ENCODE data around the gene NAT10. TPM values are rescaled to one million over a fixed set of nuclear protein-coding genes. Genes with fewer than 3 reads are reported as not detected.

NAT10 gene
- total RNA-seq, 1 experiment from 2014 or later: 91.4 TPM

GRCh38 chr11:34072041-34072440 is 33.4 kb upstream of the NAT10 start:
- no peak overlapping the region for H3K27ac Mint-ChIP-seq (ENCODE audit: unreplicated experiment)
- Histone ChIP-seq H3K9me3 (no peaks in the 10 kb centered on the region), H3K27me3 (replicated peaks; ENCODE audit: control insufficient read depth, insufficient read depth, low read length) (no peaks in the 10 kb centered on the region), H3K36me3 (ENCODE audit: control insufficient read depth, insufficient read depth, low read length) (peaks cover 1% of the 10 kb centered on the region; the same call in 1 of the 2 replicates), H3K4me3 (ENCODE audit: low read depth, low read length) (no peak overlapping the region), H3K4me1 (no peaks in the 10 kb centered on the region)
- intact Hi-C loops (cut with micrococcal nuclease; ENCODE audit: unreplicated experiment): loop anchor here (5.0 kb wide), 1 partner anchor 75 kb away; no protein-coding TSS in a partner anchor
- peaks cover 84% of the 10 kb centered on the region for H3K36me3 Mint-ChIP-seq (ENCODE audit: insufficient read depth, unreplicated experiment)
- H3K9me3 Mint-ChIP-seq (ENCODE audit: unreplicated experiment): no peaks in the 10 kb centered on the region
- TF ChIP-seq CTCF (IDR thresholded peaks at IDR 0.05; ENCODE audit: insufficient read depth in 1 of 2, low read depth in 1 of 2, low read length in 1 of 2, severe bottlenecking in 1 of 2, unreplicated experiment in 1 of 2): no peak
- H3K4me3 Mint-ChIP-seq (ENCODE audit: unreplicated experiment): no peak overlapping the region
- POLR2A ChIA-PET: interaction anchor here (0.6 kb wide), 1 partner anchor 78 kb away, joined by 16 read pairs; no protein-coding TSS in a partner anchor
- DNase-seq: no peak
- H3K27me3 Mint-ChIP-seq (ENCODE audit: insufficient read depth, unreplicated experiment): no peaks in the 10 kb centered on the region
- CTCF ChIA-PET: no interaction called here
- no peaks in the 10 kb centered on the region for H3K4me1 Mint-ChIP-seq (ENCODE audit: low read depth, unreplicated experiment)
- TSS peak; percentile 11 for BruUV-seq (replicated peaks)

- H3K4me1 ChIP-seq: no peaks in the 10 kb centered on the region
- Mint-ChIP-seq H3K4me1 (ENCODE audit: low read depth, unreplicated experiment) (no peaks in the 10 kb centered on the region), H3K27me3 (ENCODE audit: insufficient read depth, unreplicated experiment) (no peaks in the 10 kb centered on the region), H3K4me3 (ENCODE audit: unreplicated experiment) (no peak overlapping the region), H3K9me3 (ENCODE audit: unreplicated experiment) (no peaks in the 10 kb centered on the region), H3K27ac (ENCODE audit: unreplicated experiment) (no peak overlapping the region), H3K36me3 (ENCODE audit: insufficient read depth, unreplicated experiment) (peaks cover 85% of the 10 kb centered on the region)
- H3K27me3 ChIP-seq (replicated peaks; ENCODE audit: control insufficient read depth, insufficient read depth, low read length): no peaks in the 10 kb centered on the region
- ChIA-PET POLR2A (no interaction called here), CTCF (no interaction called here)
- TF ChIP-seq CTCF (IDR thresholded peaks at IDR 0.05; ENCODE audit: insufficient read depth in 1 of 2, low read depth in 1 of 2, low read length in 1 of 2, severe bottlenecking in 1 of 2, unreplicated experiment in 1 of 2): no peak
- intact Hi-C loops (cut with micrococcal nuclease; ENCODE audit: unreplicated experiment): loop anchor here (5.0 kb wide), 1 partner anchor 76 kb away; no protein-coding TSS in a partner anchor
- H3K9me3 ChIP-seq: no peaks in the 10 kb centered on the region
- H3K36me3 ChIP-seq (ENCODE audit: control insufficient read depth, insufficient read depth, low read length): peaks cover 1% of the 10 kb centered on the region; the same call in 1 of the 2 replicates
- BruUV-seq (replicated peaks): no TSS peak
- H3K4me3 ChIP-seq (ENCODE audit: low read depth, low read length): no peak overlapping the region
- no peak for DNase-seq
Observed at GRCh38 chr11:34072832-34073231, 32.6 kb upstream of the NAT10 start.

GRCh38 chr11:34074391-34074790 is 31.0 kb upstream of the NAT10 start:
- no peak overlapping the region for H3K27ac Mint-ChIP-seq (ENCODE audit: unreplicated experiment)
- ChIA-PET CTCF (interaction anchor here (0.5 kb wide), 1 partner anchor 32 kb away, joined by 3 read pairs; no protein-coding TSS in a partner anchor), POLR2A (no interaction called here)
- no peaks in the 10 kb centered on the region for H3K27me3 Mint-ChIP-seq (ENCODE audit: insufficient read depth, unreplicated experiment)
- intact Hi-C loops (cut with micrococcal nuclease; ENCODE audit: unreplicated experiment): loop anchor here (5.0 kb wide), 1 partner anchor 77 kb away; no protein-coding TSS in a partner anchor
- H3K36me3 Mint-ChIP-seq (ENCODE audit: insufficient read depth, unreplicated experiment): peaks cover 88% of the 10 kb centered on the region
- no peaks in the 10 kb centered on the region for H3K9me3 ChIP-seq
- no TSS peak for BruUV-seq (replicated peaks)
- no peak overlapping the region for H3K4me3 ChIP-seq (ENCODE audit: low read depth, low read length)
- DNase-seq: no peak
- TF ChIP-seq CTCF (IDR thresholded peaks at IDR 0.05; ENCODE audit: insufficient read depth in 1 of 2, low read depth in 1 of 2, low read length in 1 of 2, severe bottlenecking in 1 of 2, unreplicated experiment in 1 of 2): no peak
- H3K9me3 Mint-ChIP-seq (ENCODE audit: unreplicated experiment): no peaks in the 10 kb centered on the region
- no peaks in the 10 kb centered on the region for H3K27me3 ChIP-seq (replicated peaks; ENCODE audit: control insufficient read depth, insufficient read depth, low read length)
- H3K4me1 ChIP-seq: no peaks in the 10 kb centered on the region
- no peak overlapping the region for H3K4me3 Mint-ChIP-seq (ENCODE audit: unreplicated experiment)
- H3K36me3 ChIP-seq (ENCODE audit: control insufficient read depth, insufficient read depth, low read length): peaks cover 3% of the 10 kb centered on the region
- peaks cover 7% of the 10 kb centered on the region for H3K4me1 Mint-ChIP-seq (ENCODE audit: low read depth, unreplicated experiment)

All from Caco-2 (cell line).